ENCODE results near the gene CPNE9. TPM values are rescaled to one million over a fixed set of nuclear protein-coding genes. Genes with fewer than 3 reads are reported as not detected.

Gene CPNE9
- total and polyA plus RNA-seq, 2 of the 13 experiments (the other 11 are each of a cell fraction or from before 2014, with no cell fraction given): 0.20 TPM; not detected in 1

GRCh38 chr3:9749645-9750555, 46.3 kb downstream of the CPNE9 start, which contains the start of gene OGG1 (continued):
- TF ChIP-seq ISL2 (CRISPR knock-in tag; IDR thresholded peaks at IDR 0.05) (peak; percentile 60; the same call in 1 of the 2 replicates), SMAD9 (CRISPR knock-in tag; IDR thresholded peaks at IDR 0.05) (no peak), SP2 (CRISPR knock-in tag; IDR thresholded peaks at IDR 0.05) (peak; percentile 87), ATF7-NPFF (CRISPR knock-in tag; IDR thresholded peaks at IDR 0.05; ENCODE audit: low read depth) (no peak; the same call in 1 of the 2 replicates), ZSCAN25 (CRISPR knock-in tag; IDR thresholded peaks at IDR 0.05) (no peak), ZNF547 (CRISPR knock-in tag; IDR thresholded peaks at IDR 0.05) (peak; percentile 38; the same call in 1 of the 2 replicates), HCFC1 (IDR thresholded peaks at IDR 0.05; ENCODE audit: low read depth, low read length) (no peak), MEIS2 (CRISPR knock-in tag; IDR thresholded peaks at IDR 0.05) (0 out of 2 replicates have a peak, but pooled peaks have one; percentile 59), ZNF619 (CRISPR knock-in tag; IDR thresholded peaks at IDR 0.05) (peak; percentile 89; the same call in 1 of the 2 replicates), RERE (CRISPR knock-in tag; IDR thresholded peaks at IDR 0.05; ENCODE audit: low read depth) (no peak), MIER2 (CRISPR knock-in tag; IDR thresholded peaks at IDR 0.05) (no peak)
- TF ChIP-seq, protein P1, sequence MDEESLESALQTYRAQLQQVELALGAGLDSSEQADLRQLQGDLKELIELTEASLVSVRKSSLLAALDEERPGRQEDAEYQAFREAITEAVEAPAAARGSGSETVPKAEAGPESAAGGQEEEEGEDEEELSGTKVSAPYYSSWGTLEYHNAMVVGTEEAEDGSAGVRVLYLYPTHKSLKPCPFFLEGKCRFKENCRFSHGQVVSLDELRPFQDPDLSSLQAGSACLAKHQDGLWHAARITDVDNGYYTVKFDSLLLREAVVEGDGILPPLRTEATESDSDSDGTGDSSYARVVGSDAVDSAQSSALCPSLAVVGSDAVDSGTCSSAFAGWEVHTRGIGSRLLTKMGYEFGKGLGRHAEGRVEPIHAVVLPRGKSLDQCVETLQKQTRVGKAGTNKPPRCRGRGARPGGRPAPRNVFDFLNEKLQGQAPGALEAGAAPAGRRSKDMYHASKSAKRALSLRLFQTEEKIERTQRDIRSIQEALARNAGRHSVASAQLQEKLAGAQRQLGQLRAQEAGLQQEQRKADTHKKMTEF (CRISPR knock-in tag; IDR thresholded peaks at IDR 0.05): peak; percentile 64; the same call in 1 of the 2 replicates
- TF ChIP-seq, protein P2, sequence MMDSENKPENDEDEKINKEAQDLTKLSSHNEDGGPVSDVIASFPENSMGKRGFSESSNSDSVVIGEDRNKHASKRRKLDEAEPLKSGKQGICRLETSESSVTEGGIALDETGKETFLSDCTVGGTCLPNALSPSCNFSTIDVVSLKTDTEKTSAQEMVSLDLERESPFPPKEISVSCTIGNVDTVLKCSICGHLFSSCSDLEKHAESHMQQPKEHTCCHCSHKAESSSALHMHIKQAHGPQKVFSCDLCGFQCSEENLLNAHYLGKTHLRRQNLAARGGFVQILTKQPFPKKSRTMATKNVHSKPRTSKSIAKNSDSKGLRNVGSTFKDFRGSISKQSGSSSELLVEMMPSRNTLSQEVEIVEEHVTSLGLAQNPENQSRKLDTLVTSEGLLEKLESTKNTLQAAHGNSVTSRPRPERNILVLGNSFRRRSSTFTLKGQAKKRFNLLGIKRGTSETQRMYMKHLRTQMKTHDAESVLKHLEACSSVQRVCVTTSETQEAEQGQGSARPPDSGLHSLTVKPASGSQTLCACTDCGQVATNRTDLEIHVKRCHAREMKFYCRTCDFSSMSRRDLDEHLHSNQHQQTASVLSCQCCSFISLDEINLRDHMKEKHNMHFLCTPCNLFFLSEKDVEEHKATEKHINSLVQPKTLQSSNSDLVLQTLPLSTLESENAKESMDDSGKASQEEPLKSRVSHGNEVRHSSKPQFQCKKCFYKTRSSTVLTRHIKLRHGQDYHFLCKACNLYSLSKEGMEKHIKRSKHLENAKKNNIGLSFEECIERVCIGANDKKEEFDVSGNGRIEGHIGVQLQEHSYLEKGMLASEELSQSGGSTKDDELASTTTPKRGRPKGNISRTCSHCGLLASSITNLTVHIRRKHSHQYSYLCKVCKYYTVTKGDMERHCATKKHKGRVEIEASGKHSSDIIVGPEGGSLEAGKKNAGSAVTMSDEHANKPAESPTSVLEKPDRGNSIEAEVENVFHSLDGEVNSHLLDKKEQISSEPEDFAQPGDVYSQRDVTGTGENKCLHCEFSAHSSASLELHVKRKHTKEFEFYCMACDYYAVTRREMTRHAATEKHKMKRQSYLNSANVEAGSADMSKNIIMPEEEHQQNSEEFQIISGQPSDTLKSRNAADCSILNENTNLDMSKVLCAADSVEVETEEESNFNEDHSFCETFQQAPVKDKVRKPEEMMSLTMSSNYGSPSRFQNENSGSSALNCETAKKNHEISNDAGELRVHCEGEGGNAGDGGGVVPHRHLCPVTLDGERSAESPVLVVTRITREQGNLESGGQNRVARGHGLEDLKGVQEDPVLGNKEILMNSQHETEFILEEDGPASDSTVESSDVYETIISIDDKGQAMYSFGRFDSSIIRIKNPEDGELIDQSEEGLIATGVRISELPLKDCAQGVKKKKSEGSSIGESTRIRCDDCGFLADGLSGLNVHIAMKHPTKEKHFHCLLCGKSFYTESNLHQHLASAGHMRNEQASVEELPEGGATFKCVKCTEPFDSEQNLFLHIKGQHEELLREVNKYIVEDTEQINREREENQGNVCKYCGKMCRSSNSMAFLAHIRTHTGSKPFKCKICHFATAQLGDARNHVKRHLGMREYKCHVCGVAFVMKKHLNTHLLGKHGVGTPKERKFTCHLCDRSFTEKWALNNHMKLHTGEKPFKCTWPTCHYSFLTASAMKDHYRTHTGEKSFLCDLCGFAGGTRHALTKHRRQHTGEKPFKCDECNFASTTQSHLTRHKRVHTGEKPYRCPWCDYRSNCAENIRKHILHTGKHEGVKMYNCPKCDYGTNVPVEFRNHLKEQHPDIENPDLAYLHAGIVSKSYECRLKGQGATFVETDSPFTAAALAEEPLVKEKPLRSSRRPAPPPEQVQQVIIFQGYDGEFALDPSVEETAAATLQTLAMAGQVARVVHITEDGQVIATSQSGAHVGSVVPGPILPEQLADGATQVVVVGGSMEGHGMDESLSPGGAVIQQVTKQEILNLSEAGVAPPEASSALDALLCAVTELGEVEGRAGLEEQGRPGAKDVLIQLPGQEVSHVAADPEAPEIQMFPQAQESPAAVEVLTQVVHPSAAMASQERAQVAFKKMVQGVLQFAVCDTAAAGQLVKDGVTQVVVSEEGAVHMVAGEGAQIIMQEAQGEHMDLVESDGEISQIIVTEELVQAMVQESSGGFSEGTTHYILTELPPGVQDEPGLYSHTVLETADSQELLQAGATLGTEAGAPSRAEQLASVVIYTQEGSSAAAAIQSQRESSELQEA (CRISPR knock-in tag; IDR thresholded peaks at IDR 0.05; ENCODE audit: not compliant biosample characterization): no peak

Measured in HepG2 (cell line).